Upper lobe of left lung (tissue), 6 donors: ENCODE results near the gene DIAPH2. TPM values are rescaled to one million over a fixed set of nuclear protein-coding genes. Genes with fewer than 3 reads are reported as not detected.

Experiments used
- ATAC-seq, 2 donors: fragments of 200-7000 bp; cut with Tn5 transposase; one replicate each; pipeline ENCODE4 v1.9.1; 2022; ENCODE audit warnings: mild to moderate bottlenecking in 2 of 2, moderate library complexity in 2 of 2; ENCODE audit not compliant: low FRiP score in 2 of 2
- DNase-seq, 2 donors: peaks; one replicate each; pipeline ENCODE4 v3.0.0-alpha.2; 2019 to 2020
- H3K27ac ChIP-seq, 4 donors: fragments of 200-600 bp; sonication (generic); one replicate each; pipeline ENCODE4 v1.5.1; 2016 to 2019
- H3K27me3 ChIP-seq, 4 donors: fragments of 200-600 bp; sonication (generic); one replicate each; pipeline ENCODE4 v1.5.1; 2017 to 2019
- H3K36me3 ChIP-seq, 4 donors: fragments of 200-600 bp; sonication (generic); one replicate each; pipeline ENCODE4 v1.5.1; 2016 to 2019
- H3K4me1 ChIP-seq, 4 donors: fragments of 200-600 bp; sonication (generic); one replicate each; pipeline ENCODE4 v1.5.1; 2018 to 2019
- H3K4me3 ChIP-seq, 4 donors: fragments of 200-600 bp; sonication (generic); one replicate each; pipeline ENCODE4 v1.5.1; 2017 to 2019; ENCODE audit warnings: mild to moderate bottlenecking in 2 of 4, moderate library complexity in 1 of 4
- H3K9me3 ChIP-seq, 4 donors: fragments of 200-600 bp; sonication (generic); one replicate each; pipeline ENCODE4 v1.5.1; 2018 to 2019
- CTCF ChIP-seq, 6 experiments: fragments of 450-650 bp in 4 of 6; fragments of 200-600 bp in 2 of 6; sonication (generic) in 2 of 6; IDR thresholded peaks; one replicate each; pipeline ENCODE4 v1.5.1; 2016 to 2019; ENCODE audit warnings: antibody characterized with exemption in 6 of 6
- EP300 ChIP-seq, 4 donors: sonication (generic); formaldehyde crosslinking; IDR thresholded peaks; one replicate each; pipeline ENCODE4 v1.5.1; 2017; ENCODE audit warnings: antibody characterized with exemption in 4 of 4, control low read depth in 2 of 4
- POLR2A ChIP-seq, 4 donors: fragments of 450-650 bp; IDR thresholded peaks; one replicate each; pipeline ENCODE4 v1.5.1; 2016 to 2017; ENCODE audit warnings: antibody characterized with exemption in 4 of 4, mild to moderate bottlenecking in 2 of 4
- POLR2AphosphoS5 ChIP-seq, 2 donors: sonication (generic); formaldehyde crosslinking; IDR thresholded peaks; one replicate each; pipeline ENCODE4 v1.5.1; 2017; ENCODE audit warnings: antibody characterized with exemption in 2 of 2
- WGBS, 2 donors: methylation state at CpG; one replicate each; pipeline ENCODE4 v1.1.5; 2017 to 2018; 5-methylcytosine and 5-hydroxymethylcytosine counted together
- total RNA-seq, 6 donors: library from RNA; depleted of rRNA in 4 of 6; stranded (reverse); fragments of >200 nt in 4 of 6; gene quantifications; one replicate each; pipeline versions ENCODE4 v1.1.0 to v1.2.1, GENCODE V29; 2016 to 2021
- donor health status: DM: no; HTN: no; CAD: no; lungs with moderate emphysema.
- donor health status: DM: no; HTN: yes; CAD: no; lungs with severe emphysema.

The DIAPH2 gene
- total RNA-seq, 6 donors from 2014 or later, result 22.5 to 107 (median 44.1) TPM

GRCh38 chrX:96700625-96701024 is 16.0 kb downstream of the DIAPH2 start:
- Histone ChIP-seq H3K4me3 (no peak overlapping the region), H3K27ac (no peak overlapping the region), H3K4me1 (no peaks in the 10 kb centered on the region), H3K9me3 (no peaks in the 10 kb centered on the region), H3K36me3 (no peaks in the 10 kb centered on the region), H3K27me3 (no peaks in the 10 kb centered on the region)
- ATAC-seq, result no peak
- no peak for TF ChIP-seq CTCF (IDR thresholded peaks at IDR 0.05)
- no peak for TF ChIP-seq POLR2AphosphoS5 (IDR thresholded peaks at IDR 0.05)
- TF ChIP-seq EP300 (IDR thresholded peaks at IDR 0.05), result no peak
- no peak for TF ChIP-seq POLR2A (IDR thresholded peaks at IDR 0.05)
- DNase-seq, result no peak
- 87 to 94% methylated on average over 1 of the region's 1 CpG for WGBS, 2 donors

DNA sequence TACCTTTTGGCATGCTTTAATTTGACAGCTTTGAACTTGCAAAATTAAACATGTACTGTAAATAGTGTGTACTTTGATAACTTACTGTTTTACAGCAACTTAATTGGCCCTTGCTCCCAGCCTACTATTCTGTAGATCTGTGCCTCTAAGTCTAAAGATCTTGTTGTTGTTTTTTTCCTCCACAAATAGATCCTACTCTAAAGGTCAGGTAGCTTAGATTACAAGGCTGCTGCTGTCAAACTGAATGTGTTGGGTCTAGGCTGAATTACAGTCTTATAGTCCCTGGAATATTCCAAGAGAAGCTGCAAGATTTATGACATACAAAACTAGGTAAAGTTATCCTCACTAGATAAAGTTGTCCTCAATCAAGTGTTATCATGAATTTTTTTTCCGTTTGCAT is 18.7 kb downstream of the DIAPH2 start:
- Histone ChIP-seq H3K4me3 (no peak overlapping the region), H3K4me1 (no peaks in the 10 kb centered on the region), H3K27me3 (no peaks in the 10 kb centered on the region), H3K9me3 (no peaks in the 10 kb centered on the region), H3K36me3 (no peaks in the 10 kb centered on the region), H3K27ac (no peak overlapping the region)
- ATAC-seq, result no peak
- no peak for DNase-seq
- TF ChIP-seq POLR2A (IDR thresholded peaks at IDR 0.05) (no peak), CTCF (IDR thresholded peaks at IDR 0.05) (no peak), POLR2AphosphoS5 (IDR thresholded peaks at IDR 0.05) (no peak), EP300 (IDR thresholded peaks at IDR 0.05) (no peak)
- 84 to 88% methylated on average over 1 of the region's 1 CpG for WGBS, 2 donors

DNA sequence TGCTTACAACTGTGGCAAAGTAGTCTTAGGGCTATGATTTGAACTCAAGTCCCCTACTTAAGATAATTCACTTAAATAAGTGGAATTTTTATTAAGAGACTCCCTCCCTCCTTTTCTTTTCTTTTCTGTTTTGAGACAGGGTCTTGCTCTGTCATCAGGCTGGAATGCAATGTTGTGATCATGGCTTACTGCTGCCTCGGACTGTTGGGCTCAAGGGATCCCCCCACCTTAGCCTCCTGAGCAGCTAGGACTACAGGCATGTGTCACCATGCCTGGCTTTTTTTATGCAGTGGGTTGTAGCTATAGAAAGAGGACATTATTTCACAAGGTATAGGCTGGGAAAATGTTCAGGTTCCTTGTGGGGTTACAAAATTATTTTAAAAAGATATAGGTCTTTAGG is 19.2 kb downstream of the DIAPH2 start:
- no peak for ATAC-seq
- Histone ChIP-seq H3K27ac (no peak overlapping the region), H3K36me3 (no peaks in the 10 kb centered on the region), H3K4me1 (no peaks in the 10 kb centered on the region), H3K4me3 (no peak overlapping the region), H3K27me3 (no peaks in the 10 kb centered on the region), H3K9me3 (no peaks in the 10 kb centered on the region)
- TF ChIP-seq POLR2AphosphoS5 (IDR thresholded peaks at IDR 0.05), result no peak
- TF ChIP-seq EP300 (IDR thresholded peaks at IDR 0.05), result no peak
- TF ChIP-seq POLR2A (IDR thresholded peaks at IDR 0.05), result no peak
- TF ChIP-seq CTCF (IDR thresholded peaks at IDR 0.05), result no peak
- 59 to 75% methylated on average over 1 of the region's 1 CpG for WGBS, 2 donors
- DNase-seq, result no peak

DNA sequence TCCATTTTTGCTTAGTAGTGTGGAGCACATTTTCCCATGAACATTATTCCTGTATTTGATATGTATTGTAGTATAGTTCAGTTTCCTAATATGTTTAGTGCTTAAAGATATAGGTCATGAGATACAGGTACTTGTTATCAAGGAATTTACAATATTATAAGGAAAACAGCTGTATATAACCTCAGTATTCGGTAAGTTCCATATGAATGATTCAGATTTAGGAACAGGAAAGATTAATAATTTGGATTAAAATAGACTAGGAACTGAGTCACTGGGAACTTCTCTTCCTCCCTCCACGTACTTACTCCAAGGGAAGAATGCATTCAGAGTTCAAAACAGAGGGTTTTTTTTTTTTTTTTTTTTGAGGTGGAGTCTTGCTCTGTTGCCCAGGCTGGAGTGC is 20.0 kb downstream of the DIAPH2 start:
- ATAC-seq (no peak), DNase-seq (no peak)
- Histone ChIP-seq H3K4me3 (no peak overlapping the region), H3K36me3 (no peaks in the 10 kb centered on the region), H3K27ac (no peak overlapping the region), H3K4me1 (no peaks in the 10 kb centered on the region), H3K27me3 (no peaks in the 10 kb centered on the region), H3K9me3 (no peaks in the 10 kb centered on the region)
- no peak for TF ChIP-seq EP300 (IDR thresholded peaks at IDR 0.05)
- TF ChIP-seq CTCF (IDR thresholded peaks at IDR 0.05), result no peak
- no peak for TF ChIP-seq POLR2A (IDR thresholded peaks at IDR 0.05)
- TF ChIP-seq POLR2AphosphoS5 (IDR thresholded peaks at IDR 0.05), result no peak
- 39 to 50% methylated on average over 2 of the region's 2 CpGs for WGBS, 2 donors

GRCh38 chrX:96705905-96706304 is 21.3 kb downstream of the DIAPH2 start:
- ATAC-seq (no peak), DNase-seq (no peak)
- Histone ChIP-seq H3K27me3 (no peaks in the 10 kb centered on the region), H3K27ac (no peak overlapping the region), H3K4me1 (no peaks in the 10 kb centered on the region), H3K36me3 (no peaks in the 10 kb centered on the region), H3K4me3 (no peak overlapping the region), H3K9me3 (no peaks in the 10 kb centered on the region)
- TF ChIP-seq POLR2A (IDR thresholded peaks at IDR 0.05) (no peak), EP300 (IDR thresholded peaks at IDR 0.05) (no peak), CTCF (IDR thresholded peaks at IDR 0.05) (no peak), POLR2AphosphoS5 (IDR thresholded peaks at IDR 0.05) (no peak)
